SKM-1 (cell line): Measurements from ENCODE around the gene LRRFIP1.
A peak's percentile ranks its signal among the peaks of the same experiment; 100 is the strongest.

ENCODE experiments used
- DNase-seq: peaks from one replicate; lab custom pipeline; 2025; ENCODE audit not compliant: unreplicated experiment; lab: John Stamatoyannopoulos, UW

LRRFIP1 gene

GRCh38 chr2:237721458-237721857 lies 94.1 kb downstream of the LRRFIP1 start:
- no peak for DNase-seq

- DNase-seq, result no peak
These were observed 95.2 kb downstream of the LRRFIP1 start for GRCh38 chr2:237722616-237723015.

- DNase-seq, result no peak
These were observed 95.6 kb downstream of the LRRFIP1 start for GRCh38 chr2:237723023-237723422.

GRCh38 chr2:237723602-237724001 lies 96.2 kb downstream of the LRRFIP1 start:
- DNase-seq, result no peak

- DNase-seq, result no peak
These were observed 97.6 kb downstream of the LRRFIP1 start for GRCh38 chr2:237724811-237725478.

GRCh38 chr2:237725661-237726060 lies 98.3 kb downstream of the LRRFIP1 start:
- peak; percentile 60 for DNase-seq

- DNase-seq, result no peak
These were observed 99.0 kb downstream of the LRRFIP1 start for GRCh38 chr2:237726401-237726830.

GRCh38 chr2:237727363-237727762 lies 100.0 kb downstream of the LRRFIP1 start:
- DNase-seq, result no peak

- DNase-seq, result no peak
These were observed 102.5 kb downstream of the LRRFIP1 start for GRCh38 chr2:237729681-237730475.

- DNase-seq, result no peak
These were observed 104.3 kb downstream of the LRRFIP1 start for GRCh38 chr2:237731663-237732062.

GRCh38 chr2:237732070-237732469 lies 104.7 kb downstream of the LRRFIP1 start:
- DNase-seq, result no peak

- no peak for DNase-seq
These were observed 105.5 kb downstream of the LRRFIP1 start for GRCh38 chr2:237732790-237733381.

- DNase-seq, result no peak
These were observed 106.4 kb downstream of the LRRFIP1 start for GRCh38 chr2:237733677-237734300.

- no peak for DNase-seq
These were observed 107.7 kb downstream of the LRRFIP1 start for GRCh38 chr2:237734905-237735623.

GRCh38 chr2:237735798-237736197 lies 108.4 kb downstream of the LRRFIP1 start:
- no peak for DNase-seq

GRCh38 chr2:237736783-237737182 lies 109.4 kb downstream of the LRRFIP1 start:
- no peak for DNase-seq

- no peak for DNase-seq
These were observed 109.9 kb downstream of the LRRFIP1 start for GRCh38 chr2:237737196-237737865.

- no peak for DNase-seq
These were observed 110.9 kb downstream of the LRRFIP1 start for GRCh38 chr2:237738255-237738654.

- DNase-seq, result no peak
These were observed 111.7 kb downstream of the LRRFIP1 start for GRCh38 chr2:237739101-237739500.

- no peak for DNase-seq
These were observed 114.8 kb downstream of the LRRFIP1 start for GRCh38 chr2:237742191-237742590.
